Neural cell (in vitro differentiated cells): ENCODE data around the gene NLN. TPM values are rescaled to one million over a fixed set of nuclear protein-coding genes. Genes with fewer than 3 reads are reported as not detected.
"Not testable (repeated sequence)": the region's sequence is repeated elsewhere in the genome, so short reads cannot be mapped to it uniquely, and the experiment has no call there.

Experiments used
- H2AFZ ChIP-seq: fragments of 200-600, 300-800 bp; sonication (generic), shearing (Covaris generic); 2 replicates; pipeline ENCODE4 v1.6.0; 2014; ENCODE audit warnings: low read depth, mild to moderate bottlenecking, antibody characterized with exemption, low read length, moderate library complexity
- H3F3A ChIP-seq: fragments of 200-600 bp; shearing (Covaris generic); 2 replicates; pipeline ENCODE4 v1.6.1; 2016; ENCODE audit warnings: mild to moderate bottlenecking, moderate library complexity, mixed read lengths, antibody characterized with exemption, low read length; ENCODE audit not compliant: insufficient read depth, poor library complexity, severe bottlenecking
- H3K27ac ChIP-seq: fragments of 200-600, 300-800 bp; sonication (generic), shearing (Covaris generic); 2 replicates; pipeline ENCODE4 v1.5.1; 2014; ENCODE audit warnings: mild to moderate bottlenecking, low read length, moderate library complexity
- H3K27me3 ChIP-seq: fragments of 300-800, 200-600 bp; sonication (generic), shearing (Covaris generic); 2 replicates; pipeline ENCODE4 v1.6.0; 2014; ENCODE audit warnings: mild to moderate bottlenecking, low read depth, low read length, moderate library complexity; ENCODE audit not compliant: insufficient read depth
- H3K36me3 ChIP-seq: fragments of 300-800, 200-600 bp; sonication (generic), shearing (Covaris generic); 2 replicates; pipeline ENCODE4 v1.5.1; 2014; ENCODE audit warnings: mild to moderate bottlenecking, antibody characterized with exemption, low read length, moderate library complexity; ENCODE audit not compliant: insufficient read depth
- H3K4me2 ChIP-seq: fragments of 300-800, 200-600 bp; sonication (generic), shearing (Covaris generic); 2 replicates; pipeline ENCODE4 v1.6.0; 2014; ENCODE audit warnings: mild to moderate bottlenecking, low read length
- H3K4me3 ChIP-seq: fragments of 300-800, 200-600 bp; sonication (generic), shearing (Covaris generic); 2 replicates; pipeline ENCODE4 v1.5.1; 2014; ENCODE audit warnings: mild to moderate bottlenecking, low read length, moderate library complexity
- H3K79me2 ChIP-seq: fragments of 200-600 bp; shearing (Covaris generic); replicated peaks from 2 replicates; pipeline ENCODE4 v1.6.0; 2014; ENCODE audit warnings: mild to moderate bottlenecking, low read length, moderate library complexity; ENCODE audit not compliant: insufficient read depth
- H3K9ac ChIP-seq: fragments of 300-800, 200-600 bp; sonication (generic), shearing (Covaris generic); 2 replicates; pipeline ENCODE4 v1.6.1; 2016; ENCODE audit warnings: mild to moderate bottlenecking, low read length, mixed read lengths
- H3K9me2 ChIP-seq: fragments of 200-600 bp; shearing (Covaris generic); 2 replicates; pipeline ENCODE4 v1.6.1; 2016; ENCODE audit warnings: mild to moderate bottlenecking, low read length, mixed read lengths; ENCODE audit not compliant: insufficient read depth
- H3K9me3 ChIP-seq: fragments of 200-600, 300-800 bp; sonication (generic), shearing (Covaris generic); 2 replicates; pipeline ENCODE4 v1.6.1; 2016; ENCODE audit warnings: mild to moderate bottlenecking, mixed run types, low read length, moderate library complexity, mixed read lengths
- H4K20me1 ChIP-seq: fragments of 200-600 bp; shearing (Covaris generic); 2 replicates; pipeline ENCODE4 v1.6.1; 2016; ENCODE audit warnings: mild to moderate bottlenecking, mixed run types; ENCODE audit not compliant: insufficient read depth
- CTCF ChIP-seq: fragments of 450-650 bp; IDR thresholded peaks from 2 replicates; pipeline ENCODE4 v1.5.1; 2014; ENCODE audit warnings: antibody characterized with exemption, mild to moderate bottlenecking, moderate library complexity; ENCODE audit not compliant: poor library complexity, severe bottlenecking
- EP300 ChIP-seq: fragments of 450-650 bp; conservative IDR thresholded peaks from 2 replicates; pipeline ENCODE4 v1.6.1; 2014; ENCODE audit warnings: antibody characterized with exemption, mild to moderate bottlenecking, moderate library complexity; ENCODE audit not compliant: poor library complexity, severe bottlenecking
- EZH2 ChIP-seq: fragments of 200-600, 300-800 bp; shearing (Covaris generic), sonication (generic); IDR thresholded peaks from 2 replicates; pipeline ENCODE4 v1.6.1; 2014; ENCODE audit warnings: antibody characterized with exemption, low read length, borderline replicate concordance, mild to moderate bottlenecking; ENCODE audit not compliant: insufficient read depth, poor library complexity, severe bottlenecking
- MXI1 ChIP-seq: fragments of 450-650 bp; conservative IDR thresholded peaks from 2 replicates; pipeline ENCODE4 v1.6.1; 2014; ENCODE audit warnings: antibody characterized with exemption, mild to moderate bottlenecking; ENCODE audit not compliant: poor library complexity, severe bottlenecking
- POLR2AphosphoS5 ChIP-seq: IDR thresholded peaks from 2 replicates; pipeline ENCODE4 v1.6.1; 2012
- RAD21 ChIP-seq: fragments of 450-650 bp; conservative IDR thresholded peaks from 2 replicates; pipeline ENCODE4 v1.6.1; 2014; ENCODE audit warnings: antibody characterized with exemption, mild to moderate bottlenecking, moderate library complexity
- REST ChIP-seq: IDR thresholded peaks from 2 replicates; pipeline ENCODE4 v1.6.1; 2012; ENCODE audit warnings: borderline replicate concordance
- SMC3 ChIP-seq: fragments of 450-650 bp; conservative IDR thresholded peaks from 2 replicates; pipeline ENCODE4 v1.6.1; 2014; ENCODE audit warnings: antibody characterized with exemption, mild to moderate bottlenecking, moderate library complexity; ENCODE audit not compliant: poor library complexity
- TAF1 ChIP-seq: IDR thresholded peaks from 2 replicates; pipeline ENCODE4 v1.6.1; 2012; ENCODE audit warnings: low read depth
- polyA plus RNA-seq: library from polyadenylated mRNA; depleted of rRNA; stranded (reverse); fragments of >200 nt; gene quantifications from 2 replicates; pipeline ENCODE4 v1.2.3, GENCODE V29; 2014

Gene NLN
- polyA plus RNA-seq, 1 donor from 2014 or later: 18.7 TPM

GRCh38 chr5:65769539-65769938 lies 47.5 kb downstream of the NLN start:
- Histone ChIP-seq H3K4me2 (no peak overlapping the region), H3K36me3 (peaks cover 4% of the 10 kb centered on the region), H4K20me1 (no peaks in the 10 kb centered on the region), H2AFZ (no peak overlapping the region), H3K9ac (no peak overlapping the region), H3K27ac (no peak overlapping the region), H3K9me3 (no peaks in the 10 kb centered on the region), H3K27me3 (no peaks in the 10 kb centered on the region), H3K79me2 (no peaks in the 10 kb centered on the region), H3K4me3 (no peak overlapping the region), H3K9me2 (no peaks in the 10 kb centered on the region), H3F3A (no peaks in the 10 kb centered on the region)
- TF ChIP-seq EP300 (no peak), EZH2 (no peak), RAD21 (no peak), TAF1 (no peak), REST (no peak), MXI1 (no peak), SMC3 (no peak), POLR2AphosphoS5 (no peak), CTCF (no peak)

DNA sequence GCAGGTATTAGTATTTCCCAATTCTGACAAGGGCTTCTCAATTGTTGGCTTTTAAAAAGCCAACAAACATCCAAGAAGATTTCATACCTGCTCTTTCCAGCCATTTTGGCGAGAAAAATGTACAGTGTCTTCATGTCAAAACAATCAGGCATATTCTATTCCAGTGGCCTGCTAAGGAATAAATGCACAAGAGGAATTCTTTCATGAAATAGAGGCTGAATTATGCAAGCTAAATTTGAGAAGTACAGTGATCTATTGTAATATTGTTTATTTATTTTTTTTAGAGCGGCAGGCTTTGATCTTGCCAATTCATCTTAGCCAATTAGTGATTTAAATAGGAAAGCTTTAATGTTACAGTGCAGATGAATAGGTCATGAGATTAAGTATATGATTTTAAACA lies 49.3 kb downstream of the NLN start:
- TF ChIP-seq SMC3 (no peak), CTCF (no peak), EP300 (no peak), EZH2 (no peak), TAF1 (no peak), POLR2AphosphoS5 (no peak), RAD21 (no peak), MXI1 (no peak), REST (no peak)
- no peaks in the 10 kb centered on the region for H4K20me1 ChIP-seq
- H3K9me2 ChIP-seq: no peaks in the 10 kb centered on the region
- no peak overlapping the region for H2AFZ ChIP-seq
- H3K4me3 ChIP-seq: no peak overlapping the region
- H3K9ac ChIP-seq: no peak overlapping the region
- H3F3A ChIP-seq: no peaks in the 10 kb centered on the region
- H3K9me3 ChIP-seq: no peaks in the 10 kb centered on the region
- H3K27ac ChIP-seq: no peak overlapping the region
- H3K4me2 ChIP-seq: no peak overlapping the region
- H3K27me3 ChIP-seq: no peaks in the 10 kb centered on the region
- peaks cover 4% of the 10 kb centered on the region for H3K36me3 ChIP-seq
- H3K79me2 ChIP-seq: no peaks in the 10 kb centered on the region

- not testable (repeated sequence) for H4K20me1 ChIP-seq, H3K79me2 ChIP-seq, H3K4me3 ChIP-seq, H3K27me3 ChIP-seq, H3K4me2 ChIP-seq, H3F3A ChIP-seq, H3K27ac ChIP-seq, H3K9ac ChIP-seq, H3K9me3 ChIP-seq, H3K9me2 ChIP-seq, H3K36me3 ChIP-seq, H2AFZ ChIP-seq
Observed at GRCh38 chr5:65772963-65773362, 51.0 kb downstream of the NLN start.
